Vagina (tissue), 2 donors: ENCODE results near the gene DENND4A.

ENCODE experiments used
- CTCF ChIP-seq, 3 experiments: fragments of 450-650 bp in 2 of 3; fragments of 200-600 bp in 1 of 3; sonication (generic) in 1 of 3; IDR thresholded peaks; one replicate each; pipeline ENCODE4 v1.5.1; 2017 to 2019; ENCODE audit warnings: antibody characterized with exemption in 3 of 3, mild to moderate bottlenecking in 2 of 3, moderate library complexity in 2 of 3
- POLR2A ChIP-seq, 2 donors: fragments of 450-650 bp; IDR thresholded peaks; one replicate each; pipeline ENCODE4 v1.6.1; 2017; ENCODE audit warnings: antibody characterized with exemption in 2 of 2, mild to moderate bottlenecking in 2 of 2, moderate library complexity in 2 of 2
- POLR2AphosphoS5 ChIP-seq, 2 donors: sonication (generic); formaldehyde crosslinking; IDR thresholded peaks; one replicate each; pipeline ENCODE4 v1.9.0; 2017; ENCODE audit warnings: antibody characterized with exemption in 2 of 2, mild to moderate bottlenecking in 2 of 2, low read depth in 1 of 2; ENCODE audit not compliant: insufficient read depth in 1 of 2

GRCh38 chr15:65680544-65680943 is 111.5 kb downstream of the DENND4A start:
- TF ChIP-seq CTCF (IDR thresholded peaks at IDR 0.05), result no peak
- TF ChIP-seq POLR2A (IDR thresholded peaks at IDR 0.05), result no peak
- TF ChIP-seq POLR2AphosphoS5 (IDR thresholded peaks at IDR 0.05; ENCODE audit: insufficient read depth in 1 of 2, low read depth in 1 of 2), result no peak
